ENCODE measurements around the gene PEX5.
"Not testable (repeated sequence)": the region's sequence is repeated elsewhere in the genome, so short reads cannot be mapped to it uniquely, and the experiment has no call there.

PEX5 gene

GRCh38 chr12:7161327-7161726, 28.2 kb upstream of the PEX5 start:
- DNase-seq = no peak

- DNase-seq = no peak
Measured at GRCh38 chr12:7161811-7162210, 27.7 kb upstream of the PEX5 start.

- DNase-seq = no peak
Measured at GRCh38 chr12:7162691-7163114, 26.8 kb upstream of the PEX5 start.

- no peak for DNase-seq
Measured at GRCh38 chr12:7169951-7170350, 19.5 kb upstream of the PEX5 start.

GRCh38 chr12:7171854-7172253, 17.6 kb upstream of the PEX5 start:
- no peak for DNase-seq

GRCh38 chr12:7175493-7175892, 14.0 kb upstream of the PEX5 start:
- DNase-seq = no peak

- no peak for DNase-seq
Measured at GRCh38 chr12:7176595-7176994, 12.9 kb upstream of the PEX5 start.

GRCh38 chr12:7178481-7178880, 11.0 kb upstream of the PEX5 start:
- no peak for DNase-seq

GRCh38 chr12:7180685-7181084, 8.8 kb upstream of the PEX5 start:
- no peak for DNase-seq

- not testable (repeated sequence) for DNase-seq
Measured at GRCh38 chr12:7186058-7186457, 3.4 kb upstream of the PEX5 start.

- no peak for DNase-seq
Measured at GRCh38 chr12:7188562-7189397, 706 bp upstream of the PEX5 start.

- DNase-seq = no peak
Measured at GRCh38 chr12:7190268-7191055, 976 bp downstream of the PEX5 start.

GRCh38 chr12:7193674-7194073, 4.2 kb downstream of the PEX5 start:
- no peak for DNase-seq

GRCh38 chr12:7197841-7198240, 8.4 kb downstream of the PEX5 start:
- no peak for DNase-seq

- no peak for DNase-seq
Measured at GRCh38 chr12:7203109-7203508, 13.6 kb downstream of the PEX5 start.

GRCh38 chr12:7205091-7205490, 15.6 kb downstream of the PEX5 start:
- DNase-seq = no peak

GRCh38 chr12:7206691-7207090, 17.2 kb downstream of the PEX5 start:
- no peak for DNase-seq

- no peak for DNase-seq
Measured at GRCh38 chr12:7207866-7208625, 18.6 kb downstream of the PEX5 start.

- no peak for DNase-seq
Measured at GRCh38 chr12:7209958-7210357, 20.5 kb downstream of the PEX5 start.

- DNase-seq = no peak
Measured at GRCh38 chr12:7210642-7211151, 21.2 kb downstream of the PEX5 start.

- no peak for DNase-seq
Measured at GRCh38 chr12:7212678-7213077, 23.2 kb downstream of the PEX5 start.

GRCh38 chr12:7213745-7214144, 24.3 kb downstream of the PEX5 start:
- DNase-seq = not testable (repeated sequence)

GRCh38 chr12:7217475-7218069, 28.1 kb downstream of the PEX5 start:
- no peak for DNase-seq

Measured in cortex of kidney (tissue), 1 donor.